Measurements from ENCODE around the gene TEF.

GRCh38 chr22:41353862-41354575, 27.7 kb upstream of the TEF start:
- TF ChIP-seq CTCF (conservative IDR thresholded peaks at IDR 0.05 in 1 of 2, IDR thresholded peaks at IDR 0.05 in 1 of 2; ENCODE audit: low read depth in 1 of 2, low read length in 2 of 2): no peak
- TF ChIP-seq EZH2 (IDR thresholded peaks at IDR 0.05; ENCODE audit: low read length, missing control alignments): no peak

All from fibroblast of lung (primary cell).